GM12878 (cell line): ENCODE measurements around the gene PCDHGA6. TPM values are rescaled to one million over a fixed set of nuclear protein-coding genes. Genes with fewer than 3 reads are reported as not detected.
"Not testable (repeated sequence)": the region's sequence is repeated elsewhere in the genome, so short reads cannot be mapped to it uniquely, and the experiment has no call there.

Experiments used
- ATAC-seq: fragments of 200-7000 bp; cut with Tn5 transposase; 3 replicates; pipeline ENCODE4 v1.9.1; 2020; ENCODE audit warnings: mild to moderate bottlenecking, moderate library complexity
- BruUV-seq: library from RNA; stranded (reverse); fragments of 400-500 nt; replicated peaks from 2 replicates; lab custom pipeline; 2021; lab: Mats Ljungman, UMichigan
- CTCF ChIA-PET: fragments of 300-600 bp; sonication (Branson Sonifier 250); formaldehyde crosslinking; extraction: SDS; loops from one replicate; lab custom pipeline; 2021; ENCODE audit warnings: inconsistent platforms; lab: Yijun Ruan, JAX
- POLR2A ChIA-PET: fragments of 350-600 bp; formaldehyde crosslinking; extraction: SDS; loops from one replicate; lab custom pipeline; 2021; ENCODE audit warnings: inconsistent platforms; lab: Charles Lee
- RAD21 ChIA-PET: fragments of 300-600 bp; sonication (Branson Sonifier 250); formaldehyde crosslinking; loops from one replicate; lab custom pipeline; 2023; ENCODE audit warnings: antibody characterized with exemption; ENCODE audit not compliant: unreplicated experiment; lab: Charles Lee
- SMC1A ChIA-PET: fragments of 300-600 bp; sonication (Branson Sonifier 250); formaldehyde crosslinking; loops from one replicate; lab custom pipeline; 2023; ENCODE audit not compliant: unreplicated experiment, uncharacterized antibody; lab: Charles Lee
- DNase-seq: peaks from one replicate; pipeline ENCODE4 v3.0.0-alpha.2; 2011; ENCODE audit warnings: low read depth, low spot score
- FAIRE-seq: peaks from 3 replicates; lab custom pipeline; 2011; peaks lifted over from hg19 to GRCh38; lab: Jason Lieb, UNC
- H2AFZ ChIP-seq: 2 replicates; pipeline ENCODE4 v1.6.0; 2011; ENCODE audit warnings: low read depth, low read length, control low read depth; ENCODE audit not compliant: control insufficient read depth
- H3K27ac ChIP-seq: 2 replicates; pipeline ENCODE4 v1.5.1; 2011; ENCODE audit warnings: control low read depth; ENCODE audit not compliant: control insufficient read depth, insufficient read depth
- H3K27me3 ChIP-seq, 2 experiments: replicated peaks in 1 of 2; 2 replicates each; pipeline versions ENCODE4 v1.6.0 to v1.6.1; 2011; ENCODE audit warnings: low read length in 1 of 2; ENCODE audit not compliant: control insufficient read depth in 2 of 2, insufficient read depth in 2 of 2
- H3K36me3 ChIP-seq, 2 experiments: 2 replicates each; pipeline ENCODE4 v1.5.1; 2011; ENCODE audit warnings: low read length in 1 of 2; ENCODE audit not compliant: control insufficient read depth in 2 of 2, insufficient read depth in 2 of 2
- H3K4me1 ChIP-seq: 2 replicates; pipeline ENCODE4 v1.6.1; 2011; ENCODE audit warnings: mild to moderate bottlenecking, low read length, moderate library complexity, mixed read lengths; ENCODE audit not compliant: control insufficient read depth, insufficient read depth
- H3K4me2 ChIP-seq: 2 replicates; pipeline ENCODE4 v1.6.0; 2011; ENCODE audit warnings: control low read depth; ENCODE audit not compliant: control insufficient read depth, insufficient read depth
- H3K4me3 ChIP-seq: fragments of 200-600 bp; sonication (generic); 2 replicates; pipeline ENCODE4 v1.5.1; 2016
- H3K79me2 ChIP-seq: 2 replicates; pipeline ENCODE4 v1.6.0; 2011; ENCODE audit warnings: low read length; ENCODE audit not compliant: control insufficient read depth, insufficient read depth
- H3K9ac ChIP-seq: 2 replicates; pipeline ENCODE4 v1.8.0; 2011; ENCODE audit warnings: low read length, control low read depth, mixed read lengths; ENCODE audit not compliant: control insufficient read depth, insufficient read depth
- H3K9me3 ChIP-seq: replicated peaks from 3 replicates; pipeline ENCODE4 v1.5.1; 2011; ENCODE audit warnings: mild to moderate bottlenecking, low read length; ENCODE audit not compliant: control insufficient read depth, insufficient read depth
- H4K20me1 ChIP-seq: 2 replicates; pipeline ENCODE4 v1.6.0; 2011; ENCODE audit not compliant: control insufficient read depth, insufficient read depth
- BHLHE40 ChIP-seq, 2 experiments: fragments of 450-650 bp in 1 of 2; IDR thresholded peaks; 2 replicates each; pipeline ENCODE4 v1.6.1; 2011 to 2017; ENCODE audit warnings: low read depth in 2 of 2, borderline replicate concordance in 1 of 2, improper control_type of control experiment in 1 of 2, low read length in 1 of 2, mild to moderate bottlenecking in 1 of 2
- CREB1 ChIP-seq: IDR thresholded peaks from 2 replicates; pipeline ENCODE4 v1.6.1; 2012; ENCODE audit warnings: low read depth, mild to moderate bottlenecking, inconsistent platforms
- EED ChIP-seq: sonication (generic); IDR thresholded peaks from 2 replicates; pipeline ENCODE4 v1.6.1; 2016; ENCODE audit warnings: antibody characterized with exemption, low read depth
- IKZF2 ChIP-seq, 2 experiments: fragments of 450-650 bp; IDR thresholded peaks; 2 replicates each; pipeline ENCODE4 v1.6.1; 2017; ENCODE audit warnings: mild to moderate bottlenecking in 2 of 2, moderate library complexity in 2 of 2
- NRF1 ChIP-seq: conservative IDR thresholded peaks from 2 replicates; pipeline ENCODE4 v1.6.1; 2011; ENCODE audit warnings: mild to moderate bottlenecking, low read depth, low read length, improper control_type of control experiment
- RAD21 ChIP-seq: IDR thresholded peaks from 2 replicates; pipeline ENCODE4 v1.6.1; 2011; ENCODE audit warnings: mild to moderate bottlenecking, low read depth, low read length, moderate library complexity; ENCODE audit not compliant: insufficient read depth
- RUNX3 ChIP-seq: IDR thresholded peaks from 2 replicates; pipeline ENCODE4 v1.6.1; 2012; ENCODE audit warnings: low read length, inconsistent platforms
- SMARCA5 ChIP-seq: fragments of 450-650 bp; IDR thresholded peaks from 2 replicates; pipeline ENCODE4 v1.6.1; 2017; ENCODE audit warnings: mild to moderate bottlenecking
- SMC3 ChIP-seq: IDR thresholded peaks from 2 replicates; pipeline ENCODE4 v1.6.1; 2011; ENCODE audit warnings: low read length, improper control_type of control experiment, borderline replicate concordance
- YY1 ChIP-seq: IDR thresholded peaks from 2 replicates; pipeline ENCODE4 v1.6.1; 2011; ENCODE audit warnings: low read depth, mild to moderate bottlenecking, low read length
- ZNF384 ChIP-seq: IDR thresholded peaks from 2 replicates; pipeline ENCODE4 v1.6.1; 2012; ENCODE audit warnings: low read depth, mild to moderate bottlenecking, low read length, improper control_type of control experiment, borderline replicate concordance
- WGBS: methylation state at CpG from one replicate; pipeline ENCODE4 v1.1.6; 2016; ENCODE audit warnings: low lambda C conversion rate; ENCODE audit not compliant: insufficient replicate concordance, insufficient coverage; ENCODE audit errors: missing lambda C conversion rate; 5-methylcytosine and 5-hydroxymethylcytosine counted together
- in situ Hi-C: fragments of 300-500 bp; cut with MboI; formaldehyde crosslinking; loops from 9 replicates; pipeline ENCODE4 v1.14.3; 2018; ENCODE audit warnings: mixed read lengths
- intact Hi-C: fragments of 100-400 bp; cut with micrococcal nuclease; formaldehyde crosslinking; loops from one replicate; pipeline ENCODE4 v1.14.2; 2022; ENCODE audit not compliant: unreplicated experiment
- polyA plus RNA-seq, 11 experiments: library from polyadenylated mRNA; depleted of rRNA in 4 of 11; unstranded in 6 of 11; stranded (reverse) in 5 of 11; fragments of >200 nt; fragmentation: Nextera tagmentation in 4 of 11; fragmentation: Illumina TruSeq in 1 of 11; extraction: Ambion mirVana in 4 of 11; extraction: Trizol in 1 of 11; gene quantifications; 1 replicate in 1 of 11; 2 replicates in 10 of 11; pipeline versions ENCODE4 v1.2.1 to v1.2.3, GENCODE V29; 2011 to 2016; ENCODE audit warnings: inconsistent platforms in 2 of 11, missing spikeins in 2 of 11, low read depth in 1 of 11
- total RNA-seq, 4 experiments: library from RNA; depleted of rRNA in 3 of 4; stranded (reverse); fragments of >200 nt in 3 of 4; fragmentation: Illumina TruSeq in 1 of 4; extraction: Trizol in 1 of 4; gene quantifications; 2 replicates each; pipeline versions ENCODE4 v1.2.1 to v1.2.3, GENCODE V29; 2013 to 2021
- TF ChIP-seq, protein P1 (sequence below), 3 experiments: IDR thresholded peaks in 2 of 3; conservative IDR thresholded peaks in 1 of 3; 2 replicates each; pipeline ENCODE4 v1.5.1; 2011; ENCODE audit warnings: low read depth in 3 of 3, low read length in 3 of 3, mild to moderate bottlenecking in 3 of 3, control low read depth in 2 of 3, moderate library complexity in 2 of 3, inconsistent platforms in 1 of 3, mixed read lengths in 1 of 3; ENCODE audit not compliant: control insufficient read depth in 2 of 3, insufficient read depth in 1 of 3; ENCODE audit errors: extremely low read depth in 1 of 3

The PCDHGA6 gene
- total and polyA plus RNA-seq, 10 of the 15 experiments (the other 5 are each of a cell fraction or from before 2014, with no cell fraction given): 0.04 to 0.60 (median 0.15) TPM; not detected in 3

DNA sequence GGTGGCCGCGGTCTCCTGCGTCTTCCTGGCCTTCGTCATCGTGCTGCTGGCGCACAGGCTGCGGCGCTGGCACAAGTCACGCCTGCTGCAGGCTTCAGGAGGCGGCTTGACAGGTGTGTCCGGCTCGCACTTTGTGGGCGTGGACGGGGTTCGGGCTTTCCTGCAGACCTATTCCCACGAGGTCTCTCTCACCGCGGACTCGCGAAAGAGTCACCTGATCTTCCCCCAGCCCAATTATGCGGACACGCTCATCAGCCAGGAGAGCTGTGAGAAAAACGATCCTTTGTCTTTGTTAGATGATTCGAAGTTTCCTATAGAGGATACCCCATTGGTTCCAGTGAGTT, 41.6 kb downstream of the PCDHGA6 start:
- H3K36me3 ChIP-seq, H2AFZ ChIP-seq, intact Hi-C loops, POLR2A ChIA-PET, H3K4me1 ChIP-seq, BruUV-seq, H3K27me3 ChIP-seq, ATAC-seq, H3K79me2 ChIP-seq, H3K4me3 ChIP-seq, H3K9ac ChIP-seq, FAIRE-seq, H3K27ac ChIP-seq, DNase-seq, H4K20me1 ChIP-seq, H3K4me2 ChIP-seq: not testable (repeated sequence)
- 85% methylated on average over 19 of the region's 24 CpGs for WGBS
- ChIA-PET SMC1A (interaction anchor here (3.2 to 7.4 kb wide), 2 partner anchors 143 to 149 kb away, joined by 24 to 67 read pairs; no protein-coding TSS in a partner anchor), CTCF (interaction anchor here (1.0 to 10.9 kb wide), 5 partner anchors 95 to 148 kb away, joined by 6 to 245 read pairs (median 41); no protein-coding TSS in a partner anchor), RAD21 (interaction anchor here (3.1 to 3.3 kb wide), 2 partner anchors 149 kb away, joined by 28 to 42 read pairs; no protein-coding TSS in a partner anchor)
- TF ChIP-seq BHLHE40 (IDR thresholded peaks at IDR 0.05; ENCODE audit: borderline replicate concordance in 1 of 2, low read depth in 2 of 2, low read length in 1 of 2): peak in 1 of 2 experiments; percentile 49; a peak in 2 of 4 replicates
- in situ Hi-C loops: loop anchor here (5.0 kb wide), 1 partner anchor 147 kb away; no protein-coding TSS in a partner anchor
- peaks cover 10% of the 10 kb centered on the region; the same call in 1 of the 3 replicates for H3K9me3 ChIP-seq

DNA sequence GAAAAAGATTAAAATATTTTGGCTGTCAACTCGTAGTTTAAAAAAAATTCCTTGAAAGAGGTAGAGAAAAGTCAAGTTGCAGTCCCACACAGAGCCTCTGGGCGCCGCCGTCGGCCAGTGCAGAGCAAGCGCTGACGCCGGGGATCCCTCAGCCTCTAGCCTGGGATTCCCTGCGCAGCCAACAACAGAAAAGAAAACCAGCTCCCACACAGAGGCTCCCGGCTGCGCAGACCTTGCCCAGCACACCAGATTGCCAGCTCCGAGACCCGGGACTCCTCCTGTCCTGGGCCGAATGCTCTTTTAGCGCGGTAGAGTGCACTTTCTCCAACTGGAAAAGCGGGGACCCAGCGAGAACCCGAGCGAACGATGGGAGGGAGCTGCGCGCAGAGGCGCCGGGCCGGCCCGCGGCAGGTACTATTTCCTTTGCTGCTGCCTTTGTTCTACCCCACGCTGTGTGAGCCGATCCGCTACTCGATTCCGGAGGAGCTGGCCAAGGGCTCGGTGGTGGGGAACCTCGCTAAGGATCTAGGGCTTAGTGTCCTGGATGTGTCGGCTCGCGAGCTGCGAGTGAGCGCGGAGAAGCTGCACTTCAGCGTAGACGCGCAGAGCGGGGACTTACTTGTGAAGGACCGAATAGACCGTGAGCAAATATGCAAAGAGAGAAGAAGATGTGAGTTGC, 43.9 kb downstream of the PCDHGA6 start, which contains the start of gene PCDHGB7:
Gene PCDHGB7 (plus strand): TSS at position 184 of the 679 bp plus-strand sequence. CDS start 183 bp downstream, at position 367.
- H3K27me3 ChIP-seq, DNase-seq, H3K27ac ChIP-seq, H3K4me1 ChIP-seq, H3K79me2 ChIP-seq, H4K20me1 ChIP-seq, H3K9me3 ChIP-seq, BruUV-seq, H3K36me3 ChIP-seq, H3K9ac ChIP-seq: not testable (repeated sequence)
- peak; percentile 70 for TF ChIP-seq RAD21
- peak; percentile 25; the same call in 1 of the 2 replicates for TF ChIP-seq RUNX3
- 0 out of 2 replicates have a peak, but pooled peaks have one; percentile 26 for TF ChIP-seq EED
- 0 out of 2 replicates have a peak, but pooled peaks have one; percentile 19 for TF ChIP-seq NRF1
- TF ChIP-seq CREB1: 0 out of 2 replicates have a peak, but pooled peaks have one; percentile 32
- TF ChIP-seq SMARCA5: peak; percentile 43; the same call in 1 of the 2 replicates
- 0 out of 2 replicates have a peak, but pooled peaks have one; percentile 55 for TF ChIP-seq ZNF384
- TF ChIP-seq IKZF2 (IDR thresholded peaks at IDR 0.05): peak in 1 of 2 experiments; percentile 42; a peak in 1 of 4 replicates
- TF ChIP-seq YY1: 0 out of 2 replicates have a peak, but pooled peaks have one; percentile 42
- TF ChIP-seq SMC3: peak; percentile 64
- TF ChIP-seq, protein P1, sequence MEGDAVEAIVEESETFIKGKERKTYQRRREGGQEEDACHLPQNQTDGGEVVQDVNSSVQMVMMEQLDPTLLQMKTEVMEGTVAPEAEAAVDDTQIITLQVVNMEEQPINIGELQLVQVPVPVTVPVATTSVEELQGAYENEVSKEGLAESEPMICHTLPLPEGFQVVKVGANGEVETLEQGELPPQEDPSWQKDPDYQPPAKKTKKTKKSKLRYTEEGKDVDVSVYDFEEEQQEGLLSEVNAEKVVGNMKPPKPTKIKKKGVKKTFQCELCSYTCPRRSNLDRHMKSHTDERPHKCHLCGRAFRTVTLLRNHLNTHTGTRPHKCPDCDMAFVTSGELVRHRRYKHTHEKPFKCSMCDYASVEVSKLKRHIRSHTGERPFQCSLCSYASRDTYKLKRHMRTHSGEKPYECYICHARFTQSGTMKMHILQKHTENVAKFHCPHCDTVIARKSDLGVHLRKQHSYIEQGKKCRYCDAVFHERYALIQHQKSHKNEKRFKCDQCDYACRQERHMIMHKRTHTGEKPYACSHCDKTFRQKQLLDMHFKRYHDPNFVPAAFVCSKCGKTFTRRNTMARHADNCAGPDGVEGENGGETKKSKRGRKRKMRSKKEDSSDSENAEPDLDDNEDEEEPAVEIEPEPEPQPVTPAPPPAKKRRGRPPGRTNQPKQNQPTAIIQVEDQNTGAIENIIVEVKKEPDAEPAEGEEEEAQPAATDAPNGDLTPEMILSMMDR (IDR thresholded peaks at IDR 0.05 in 2 of 3, conservative IDR thresholded peaks at IDR 0.05 in 1 of 3; ENCODE audit: control insufficient read depth in 2 of 3, extremely low read depth in 1 of 3, insufficient read depth in 1 of 3, low read depth in 3 of 3, low read length in 3 of 3): peak; percentile 68 to 90 (median 89)
- Histone ChIP-seq H3K4me3 (peak within 1 kb of the TSS; percentile 59), H2AFZ (peak within 1 kb of the TSS; percentile 70), H3K4me2 (peak within 1 kb of the TSS; percentile 22; the same call in 1 of the 2 replicates)
- in situ Hi-C loops: loop anchor here (5.0 kb wide), 1 partner anchor 145 kb away; no protein-coding TSS in a partner anchor
- POLR2A ChIA-PET: interaction anchor here (2.3 kb wide), 1 partner anchor 146 kb away, joined by 8 read pairs; no protein-coding TSS in a partner anchor
- peak; percentile 54 for FAIRE-seq
- RAD21 ChIA-PET: interaction anchor here (0.6 to 3.1 kb wide), 11 partner anchors 58 to 177 kb away, joined by 3 to 28 read pairs (median 4); partner anchors contain the start of gene PCDHGC3
- intact Hi-C loops: loop anchor here (1.0 kb wide), 2 partner anchors 141 to 147 kb away; no protein-coding TSS in a partner anchor
- WGBS: 41% methylated on average over 47 of the region's 47 CpGs
- SMC1A ChIA-PET: interaction anchor here (0.8 to 7.4 kb wide), 12 partner anchors 11 to 150 kb away, joined by 3 to 67 read pairs (median 4); partner anchors contain the start of gene PCDHGA12
- ATAC-seq: peak; percentile 86
- CTCF ChIA-PET: interaction anchor here (0.6 to 10.9 kb wide), 21 partner anchors 13 to 161 kb away, joined by 3 to 245 read pairs (median 7); partner anchors contain the start of genes PCDHGA12, PCDHGB3, PCDHGC3 and TAF7
